Ureter (tissue), 1 donor: Measurements from ENCODE around the gene LUC7L. TPM values are rescaled to one million over a fixed set of nuclear protein-coding genes. Genes with fewer than 3 reads are reported as not detected.
A peak's percentile ranks its signal among the peaks of the same experiment; 100 is the strongest.
"Not testable (repeated sequence)": the region's sequence is repeated elsewhere in the genome, so short reads cannot be mapped to it uniquely, and the experiment has no call there.

Source experiments
- DNase-seq: peaks from one replicate; pipeline ENCODE4 v3.0.0-alpha.2; 2020; ENCODE audit warnings: low spot score
- total RNA-seq: library from RNA; stranded (reverse); gene quantifications from one replicate; pipeline ENCODE4 v1.2.4, GENCODE V29; 2023
- donor health status: DM: yes; HTN: yes; CAD: no.

Gene LUC7L
- total RNA-seq, 1 donor from 2014 or later: 85.3 TPM

DNA sequence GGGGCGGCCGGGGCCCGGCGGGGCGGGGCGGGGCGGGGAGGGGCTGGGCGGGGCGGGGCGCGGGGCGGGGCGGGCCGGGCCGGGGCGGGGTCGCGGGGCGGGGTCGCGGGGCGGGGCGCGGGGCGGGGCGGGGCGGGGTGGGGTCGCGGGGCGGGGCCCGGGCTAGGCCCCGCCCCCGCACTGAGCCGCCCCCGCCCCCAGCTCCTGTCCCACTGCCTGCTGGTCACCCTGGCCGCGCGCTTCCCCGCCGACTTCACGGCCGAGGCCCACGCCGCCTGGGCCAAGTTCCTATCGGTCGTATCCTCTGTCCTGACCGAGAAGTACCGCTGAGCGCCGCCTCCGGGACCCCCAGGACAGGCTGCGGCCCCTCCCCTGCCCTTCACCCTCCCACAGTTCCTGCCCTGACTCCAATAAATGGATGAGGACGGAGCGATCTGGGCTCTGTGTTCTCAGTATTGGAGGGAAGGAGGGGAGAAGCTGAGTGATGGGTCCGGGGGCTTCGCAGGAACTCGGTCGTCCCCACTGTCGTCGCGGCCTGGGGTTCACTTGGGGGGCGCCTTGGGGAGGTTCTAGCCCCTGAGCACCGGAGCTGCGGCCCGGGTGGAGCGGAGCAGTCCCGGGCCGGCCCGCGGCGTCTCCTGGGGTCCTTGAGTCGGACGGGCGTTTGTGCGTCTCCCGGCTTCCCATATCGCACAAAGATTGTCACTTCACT lies 64.3 kb downstream of the LUC7L start:
- no peak for DNase-seq

DNA sequence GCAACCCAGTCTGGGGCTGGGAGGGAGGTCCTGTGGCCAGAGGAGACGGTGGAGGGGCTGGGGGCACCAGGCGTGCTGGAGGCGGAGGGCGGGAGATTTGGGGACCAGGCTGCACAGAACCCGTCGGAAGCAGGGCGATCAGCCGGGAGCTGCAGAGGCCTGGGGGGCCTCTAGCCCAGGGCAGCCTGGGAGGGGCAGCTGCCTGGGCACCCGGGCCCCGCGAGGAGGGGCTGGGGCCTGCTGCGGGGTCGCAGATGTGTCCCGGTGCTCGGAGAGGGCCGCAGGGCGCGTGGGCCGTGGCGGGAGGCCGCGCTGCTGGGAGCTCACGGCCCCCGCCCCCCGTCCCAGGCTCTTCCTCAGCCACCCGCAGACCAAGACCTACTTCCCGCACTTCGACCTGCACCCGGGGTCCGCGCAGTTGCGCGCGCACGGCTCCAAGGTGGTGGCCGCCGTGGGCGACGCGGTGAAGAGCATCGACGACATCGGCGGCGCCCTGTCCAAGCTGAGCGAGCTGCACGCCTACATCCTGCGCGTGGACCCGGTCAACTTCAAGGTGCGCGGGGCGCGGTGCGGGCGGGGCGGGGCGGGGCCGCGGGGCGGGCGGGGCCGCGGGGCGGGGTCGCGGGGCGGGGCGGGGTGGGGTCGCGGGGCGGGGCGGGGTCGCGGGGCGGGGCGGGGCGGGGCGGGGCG lies 65.0 kb downstream of the LUC7L start:
- DNase-seq: not testable (repeated sequence)

DNA sequence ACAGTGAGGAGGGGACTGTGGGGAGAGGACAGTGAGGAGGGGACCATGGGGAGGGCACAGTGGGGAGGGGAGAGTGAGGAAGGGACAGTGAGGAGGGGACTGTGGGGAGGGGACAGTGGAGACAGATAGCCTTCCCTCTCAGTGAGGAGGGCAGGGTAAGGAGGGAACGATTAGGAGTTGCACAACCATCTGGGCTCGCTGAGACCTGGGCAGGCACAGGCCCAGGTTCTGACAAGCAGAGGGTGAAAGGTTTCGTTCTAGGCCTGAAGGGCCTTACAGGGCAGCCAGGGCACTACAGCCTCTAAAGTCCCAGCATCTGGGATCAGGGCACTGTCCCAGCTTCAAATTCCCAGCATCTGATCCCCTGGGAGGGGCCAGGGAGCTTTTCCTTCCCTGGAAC lies 65.6 kb downstream of the LUC7L start:
- not testable (repeated sequence) for DNase-seq

DNA sequence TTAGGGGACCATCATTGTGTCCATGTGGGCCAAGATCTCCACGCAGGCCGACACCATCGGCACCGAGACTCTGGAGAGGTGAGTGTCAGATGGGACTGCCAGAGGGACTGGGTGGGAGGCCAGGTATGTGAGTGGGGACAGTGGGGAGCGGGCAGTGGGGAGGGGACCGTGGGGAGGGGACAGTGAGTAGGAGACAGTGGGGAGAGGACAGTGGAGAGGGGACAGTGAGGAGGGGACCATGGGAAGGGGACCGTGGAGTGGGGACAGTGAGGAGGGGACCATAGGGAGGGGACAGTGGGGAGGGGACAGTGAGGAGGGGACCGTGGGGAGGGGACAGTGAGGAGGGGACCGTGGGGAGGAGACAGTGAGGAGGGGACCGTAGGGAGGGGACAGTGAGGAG lies 66.1 kb downstream of the LUC7L start:
- DNase-seq: not testable (repeated sequence)

DNA sequence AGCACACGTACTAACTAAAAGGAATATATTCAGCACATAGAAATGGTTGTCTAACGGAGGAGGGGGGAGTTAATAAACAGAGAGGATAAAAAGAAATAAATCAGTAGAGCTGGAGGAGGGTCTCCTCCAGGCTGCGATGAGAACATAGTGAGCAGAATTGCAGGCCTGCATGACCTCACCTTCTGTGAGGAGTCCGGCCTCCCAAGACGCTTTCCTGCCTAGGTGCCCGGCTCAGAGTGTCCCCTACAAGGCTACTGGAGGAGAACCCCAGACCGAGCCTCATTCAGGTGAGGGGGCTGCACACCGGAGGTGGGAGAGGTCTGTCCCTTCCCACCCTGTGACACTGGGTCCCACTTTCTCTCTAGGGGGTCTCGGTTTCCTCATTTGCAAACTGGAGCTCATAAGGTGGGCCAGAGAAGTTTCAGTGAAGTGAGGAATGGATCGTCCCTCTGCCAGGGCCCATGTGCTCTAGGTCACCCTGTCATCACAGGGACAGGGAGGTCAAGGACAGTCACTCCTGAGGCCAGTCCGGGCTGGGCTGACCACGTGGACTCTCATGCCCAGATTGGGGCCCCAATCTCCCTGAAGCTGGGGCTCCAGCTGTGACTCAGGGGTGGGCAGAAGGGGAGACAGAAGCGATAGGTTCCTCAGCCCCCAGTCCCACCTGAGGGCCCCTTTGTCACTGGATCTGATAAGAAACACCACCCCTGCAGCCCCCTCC lies 66.8 kb downstream of the LUC7L start:
- no peak for DNase-seq

DNA sequence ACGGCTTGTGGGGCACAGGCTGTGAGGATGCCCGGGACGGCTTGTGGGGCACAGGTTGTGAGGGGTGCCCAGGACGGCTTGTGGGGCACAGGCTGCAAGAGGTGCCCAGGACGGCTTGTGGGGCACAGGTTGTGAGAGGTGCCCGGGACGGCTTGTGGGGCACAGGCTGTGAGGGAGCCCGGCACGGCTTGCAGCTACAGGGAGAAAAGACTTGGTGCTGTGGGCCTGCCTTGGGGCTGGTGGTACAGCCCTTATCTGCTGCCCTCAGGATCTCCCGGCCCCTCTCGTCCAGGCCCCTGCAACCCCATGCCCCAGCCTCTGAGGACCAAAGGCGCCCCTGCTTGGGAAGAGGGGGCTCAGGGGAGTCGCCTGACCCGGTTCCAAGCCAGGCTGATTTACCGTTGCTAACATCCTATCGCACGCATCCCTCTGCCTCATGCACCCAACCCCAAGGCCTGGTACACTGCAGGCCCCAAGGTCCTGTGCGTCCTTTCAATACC lies 68.5 kb downstream of the LUC7L start:
- DNase-seq: no peak

DNA sequence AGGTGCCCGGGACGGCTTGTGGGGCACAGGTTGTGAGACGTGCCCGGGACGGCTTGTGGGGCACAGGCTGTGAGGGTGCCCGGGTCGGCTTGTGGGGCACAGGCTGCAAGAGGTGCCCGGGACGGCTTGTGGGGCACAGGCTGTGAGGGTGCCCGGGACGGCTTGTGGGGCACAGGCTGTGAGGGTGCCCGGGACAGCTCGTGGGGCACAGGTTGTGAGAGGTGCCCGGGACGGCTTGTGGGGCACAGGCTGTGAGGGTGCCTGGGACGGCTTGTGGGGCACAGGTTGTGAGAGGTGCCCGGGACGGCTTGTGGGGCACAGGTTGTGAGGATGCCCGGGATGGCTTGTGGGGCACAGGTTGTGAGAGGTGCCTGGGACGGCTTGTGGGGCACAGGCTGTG lies 69.0 kb downstream of the LUC7L start:
- DNase-seq: not testable (repeated sequence)

DNA sequence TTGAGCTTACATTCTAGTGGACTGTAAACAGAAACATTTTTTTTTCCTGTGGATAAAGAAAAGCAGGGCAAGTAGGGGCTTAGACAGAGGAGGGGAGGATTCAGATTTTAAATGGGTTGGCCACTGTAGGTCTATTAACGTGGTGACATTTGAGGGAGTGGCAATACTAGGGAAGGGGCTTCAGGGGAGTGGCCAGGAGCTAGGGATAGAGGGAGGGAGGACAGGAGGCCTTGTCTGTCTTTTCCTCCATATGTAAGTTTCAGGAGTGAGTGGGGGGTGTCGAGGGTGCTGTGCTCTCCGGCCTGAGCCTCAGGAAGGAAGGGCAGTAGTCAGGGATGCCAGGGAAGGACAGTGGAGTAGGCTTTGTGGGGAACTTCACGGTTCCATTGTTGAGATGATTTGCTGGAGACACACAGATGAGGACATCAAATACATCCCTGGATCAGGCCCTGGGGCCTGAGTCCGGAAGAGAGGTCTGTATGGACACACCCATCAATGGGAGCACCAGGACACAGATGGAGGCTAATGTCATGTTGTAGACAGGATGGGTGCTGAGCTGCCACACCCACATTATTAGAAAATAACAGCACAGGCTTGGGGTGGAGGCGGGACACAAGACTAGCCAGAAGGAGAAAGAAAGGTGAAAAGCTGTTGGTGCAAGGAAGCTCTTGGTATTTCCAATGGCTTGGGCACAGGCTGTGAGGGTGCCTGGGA lies 70.0 kb downstream of the LUC7L start:
- no peak for DNase-seq

DNA sequence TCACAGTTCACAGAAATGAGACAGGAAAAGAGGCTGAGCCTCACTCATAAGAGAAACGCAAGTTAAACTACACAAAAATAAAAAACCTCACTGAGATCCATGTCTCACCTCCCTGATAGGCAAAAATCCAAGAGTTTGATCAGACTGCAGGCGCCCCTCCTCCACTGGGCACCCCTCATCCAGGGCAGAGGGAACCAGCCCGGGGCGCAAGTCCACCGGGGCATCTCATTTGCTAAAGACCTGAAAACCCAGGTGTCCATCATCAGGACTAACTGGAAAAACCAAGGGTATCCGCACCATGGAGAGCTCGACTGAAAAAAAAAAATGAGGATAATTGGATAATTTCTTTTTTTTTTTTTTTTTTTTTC lies 74.2 kb downstream of the LUC7L start:
- no peak for DNase-seq

DNA sequence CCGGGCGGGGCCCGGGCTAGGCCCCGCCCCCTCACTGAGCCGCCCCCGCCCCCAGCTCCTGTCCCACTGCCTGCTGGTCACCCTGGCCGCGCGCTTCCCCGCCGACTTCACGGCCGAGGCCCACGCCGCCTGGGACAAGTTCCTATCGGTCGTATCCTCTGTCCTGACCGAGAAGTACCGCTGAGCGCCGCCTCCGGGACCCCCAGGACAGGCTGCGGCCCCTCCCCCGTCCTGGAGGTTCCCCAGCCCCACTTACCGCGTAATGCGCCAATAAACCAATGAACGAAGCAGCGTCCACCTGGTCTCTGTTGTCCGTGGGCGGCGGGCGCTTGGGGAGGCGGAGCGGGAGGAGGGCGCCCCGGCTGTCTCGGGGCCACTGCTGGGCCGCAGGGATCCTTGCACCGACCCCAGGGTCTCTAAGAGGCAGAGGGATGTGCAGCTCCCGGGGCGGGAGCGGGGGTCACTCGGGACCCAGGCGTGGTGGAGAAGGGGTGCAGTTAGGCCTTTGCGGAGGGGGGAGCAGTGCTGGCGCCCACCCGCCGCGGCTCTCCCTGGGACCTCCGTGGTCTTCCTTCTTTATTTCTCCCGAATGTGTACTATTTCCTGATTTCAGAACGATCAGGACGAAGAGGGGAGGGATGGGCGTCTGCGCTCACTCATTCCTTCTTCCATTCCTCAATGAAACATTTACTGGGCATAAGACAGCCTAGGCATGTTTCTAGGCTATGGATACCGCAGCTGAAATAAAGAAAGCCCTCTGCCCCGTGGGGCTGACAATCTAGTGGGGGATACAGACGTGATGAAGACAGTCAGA lies 74.8 kb downstream of the LUC7L start:
- peak; percentile 28 for DNase-seq

DNA sequence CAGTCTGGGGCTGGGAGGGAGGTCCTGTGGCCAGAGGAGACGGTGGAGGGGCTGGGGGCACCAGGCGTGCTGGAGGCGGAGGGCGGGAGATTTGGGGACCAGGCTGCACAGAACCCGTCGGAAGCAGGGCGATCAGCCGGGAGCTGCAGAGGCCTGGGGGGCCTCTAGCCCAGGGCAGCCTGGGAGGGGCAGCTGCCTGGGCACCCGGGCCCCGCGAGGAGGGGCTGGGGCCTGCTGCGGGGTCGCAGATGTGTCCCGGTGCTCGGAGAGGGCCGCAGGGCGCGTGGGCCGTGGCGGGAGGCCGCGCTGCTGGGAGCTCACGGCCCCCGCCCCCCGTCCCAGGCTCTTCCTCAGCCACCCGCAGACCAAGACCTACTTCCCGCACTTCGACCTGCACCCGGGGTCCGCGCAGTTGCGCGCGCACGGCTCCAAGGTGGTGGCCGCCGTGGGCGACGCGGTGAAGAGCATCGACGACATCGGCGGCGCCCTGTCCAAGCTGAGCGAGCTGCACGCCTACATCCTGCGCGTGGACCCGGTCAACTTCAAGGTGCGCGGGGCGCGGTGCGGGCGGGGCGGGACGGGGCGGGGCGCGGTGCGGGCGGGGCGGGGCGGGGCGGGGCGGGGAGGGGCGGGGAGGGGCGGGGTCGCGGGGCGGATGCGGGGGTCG lies 75.6 kb downstream of the LUC7L start:
- not testable (repeated sequence) for DNase-seq

DNA sequence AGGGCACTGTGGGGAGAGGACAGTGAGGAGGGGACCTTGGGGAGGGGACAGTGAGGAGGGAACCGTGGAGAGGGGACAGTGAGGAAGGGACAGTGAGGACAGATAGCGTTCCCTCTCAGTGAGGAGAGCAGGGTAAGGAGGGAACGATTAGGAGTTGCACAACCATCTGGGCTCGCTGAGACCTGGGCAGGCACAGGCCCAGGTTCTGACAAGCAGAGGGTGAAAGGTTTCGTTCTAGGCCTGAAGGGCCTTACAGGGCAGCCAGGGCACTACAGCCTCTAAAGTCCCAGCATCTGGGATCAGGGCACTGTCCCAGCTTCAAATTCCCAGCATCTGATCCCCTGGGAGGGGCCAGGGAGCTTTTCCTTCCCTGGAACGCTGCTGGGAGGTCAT lies 76.1 kb downstream of the LUC7L start:
- DNase-seq: not testable (repeated sequence)

DNA sequence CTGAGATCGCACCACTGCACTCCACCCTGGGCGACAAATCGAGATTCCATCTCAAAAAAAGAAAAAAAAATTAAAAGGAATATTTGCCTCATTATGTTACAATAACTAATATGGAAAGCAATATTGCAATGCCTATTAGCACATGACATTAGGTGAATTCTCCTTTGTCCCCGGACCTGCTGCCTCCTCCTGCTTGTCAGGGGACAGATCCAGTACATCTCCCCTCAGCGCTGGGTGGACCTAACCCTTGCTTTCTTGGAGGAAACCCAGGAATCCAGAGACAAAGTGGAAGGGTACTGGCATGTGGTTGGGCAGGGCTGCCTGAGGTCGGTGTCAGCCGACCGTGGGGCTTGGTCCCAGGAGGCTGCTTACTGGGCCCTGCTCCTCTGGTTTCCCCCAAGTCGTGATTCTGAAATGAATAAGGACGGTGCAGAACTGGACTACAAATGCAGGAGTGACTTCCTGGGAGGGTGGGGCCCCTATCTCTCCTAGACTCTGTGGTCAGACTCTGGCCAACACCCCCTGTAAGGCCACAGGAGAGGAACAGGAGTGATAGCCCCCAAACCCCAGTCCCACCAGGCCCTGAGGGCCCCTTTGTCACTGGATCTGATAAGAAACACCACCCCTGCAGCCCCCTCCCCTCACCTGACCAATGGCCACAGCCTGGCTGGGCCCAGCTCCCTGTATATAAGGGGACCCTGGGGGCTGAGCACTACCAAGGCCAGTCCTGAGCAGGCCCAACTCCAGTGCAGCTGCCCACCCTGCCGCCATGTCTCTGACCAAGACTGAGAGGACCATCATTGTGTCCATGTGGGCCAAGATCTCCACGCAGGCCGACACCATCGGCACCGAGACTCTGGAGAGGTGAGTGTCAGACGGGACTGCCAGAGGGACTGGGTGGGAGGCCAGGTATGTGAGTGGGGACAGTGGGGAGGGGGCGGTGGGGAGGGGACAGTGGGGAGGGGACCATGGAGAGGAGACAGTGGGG lies 76.8 kb downstream of the LUC7L start, which contains the start of gene HBZ:
Gene HBZ, plus strand, starts transcription at position 504 of the 988 bp plus-strand sequence. Its CDS starts 266 bp downstream, at position 770.
- DNase-seq: peak; percentile 43

DNA sequence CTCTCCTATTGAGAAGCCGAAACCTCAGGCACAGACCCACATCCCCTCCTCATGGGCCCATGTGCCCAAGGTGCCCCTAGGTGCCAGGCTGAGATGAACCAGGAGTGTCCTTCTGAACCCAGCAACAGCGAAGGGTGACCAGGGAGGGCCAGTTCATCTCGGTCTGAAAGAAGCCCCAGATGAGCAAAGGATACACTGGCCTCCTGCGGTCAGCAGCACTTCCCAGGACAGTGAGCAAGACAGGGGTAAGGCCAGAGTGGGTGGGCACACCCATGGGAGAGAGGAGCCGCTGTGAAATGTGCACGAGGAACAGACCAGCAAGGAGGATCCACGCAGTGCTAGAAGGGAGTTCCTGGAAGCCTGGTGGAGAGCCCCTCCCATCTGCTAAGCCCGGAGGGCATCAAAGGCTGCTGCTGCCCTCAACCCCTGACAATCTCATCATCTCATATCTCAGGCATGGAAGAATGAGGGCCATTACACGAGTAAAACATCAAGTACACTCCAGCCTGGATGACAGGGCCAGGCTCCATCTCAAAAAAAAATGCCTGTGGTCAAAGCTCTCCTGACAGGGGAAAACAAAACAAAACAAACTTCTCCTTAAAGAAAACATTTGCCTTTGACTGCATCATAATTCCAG lies 80.1 kb downstream of the LUC7L start:
- no peak for DNase-seq

DNA sequence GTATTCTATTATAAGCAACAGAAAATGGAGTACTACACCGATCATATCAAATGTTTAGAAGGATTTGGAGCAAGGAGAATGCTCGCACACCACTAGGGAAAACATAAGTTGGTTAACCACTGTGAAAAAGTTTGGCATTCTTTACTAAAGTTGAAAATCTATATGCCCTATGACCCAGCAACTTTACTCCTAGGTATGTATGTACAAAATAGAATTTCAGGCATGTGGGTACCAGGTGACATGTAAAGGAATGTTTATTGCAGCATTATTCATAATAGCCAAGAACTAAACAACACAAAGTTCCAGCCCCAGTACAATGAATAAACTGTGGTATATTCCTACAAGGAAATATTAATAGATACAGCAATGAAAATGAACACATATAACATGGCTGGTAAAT lies 82.6 kb downstream of the LUC7L start:
- DNase-seq: no peak

DNA sequence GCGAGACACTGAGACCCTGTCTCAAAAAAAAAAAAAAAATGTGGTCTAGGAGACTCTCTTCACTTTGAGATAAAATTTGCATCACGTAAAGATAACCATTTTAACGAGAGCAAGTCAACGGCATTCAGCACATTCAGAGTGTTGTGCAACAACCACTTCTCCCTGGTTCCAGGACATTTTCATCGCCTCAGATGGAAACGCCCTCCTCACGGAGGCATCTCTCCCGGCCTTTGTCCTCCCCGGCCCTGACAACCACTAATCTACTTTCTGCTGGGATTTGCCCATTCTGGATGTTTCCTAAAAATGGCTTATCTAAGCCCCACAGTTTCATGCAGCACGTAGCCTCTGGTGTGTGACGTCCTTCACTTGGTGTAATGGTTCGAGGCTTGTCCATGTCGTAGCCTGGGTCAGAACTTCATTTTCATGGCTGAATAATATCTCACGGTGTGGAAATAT lies 84.4 kb downstream of the LUC7L start:
- DNase-seq: no peak

DNA sequence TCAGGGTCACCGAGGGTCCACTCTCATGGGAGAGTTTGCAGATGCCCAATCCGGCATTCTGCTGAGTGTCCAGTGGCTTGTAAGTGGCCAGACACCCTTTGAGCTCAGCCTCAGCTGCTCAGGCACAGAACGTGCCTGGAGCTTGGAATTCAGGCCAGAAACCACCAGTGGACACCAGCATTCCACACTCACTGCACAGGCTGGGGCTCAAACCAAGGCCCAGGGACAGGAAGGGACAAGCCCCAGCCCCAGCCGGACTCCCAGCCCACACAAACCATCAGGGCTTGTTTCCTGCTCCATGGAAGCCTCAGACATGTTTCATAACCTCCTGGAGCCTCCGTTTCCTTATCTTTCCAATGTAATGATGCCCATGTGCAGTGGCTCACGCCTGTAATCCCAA lies 85.8 kb downstream of the LUC7L start:
- DNase-seq: no peak

DNA sequence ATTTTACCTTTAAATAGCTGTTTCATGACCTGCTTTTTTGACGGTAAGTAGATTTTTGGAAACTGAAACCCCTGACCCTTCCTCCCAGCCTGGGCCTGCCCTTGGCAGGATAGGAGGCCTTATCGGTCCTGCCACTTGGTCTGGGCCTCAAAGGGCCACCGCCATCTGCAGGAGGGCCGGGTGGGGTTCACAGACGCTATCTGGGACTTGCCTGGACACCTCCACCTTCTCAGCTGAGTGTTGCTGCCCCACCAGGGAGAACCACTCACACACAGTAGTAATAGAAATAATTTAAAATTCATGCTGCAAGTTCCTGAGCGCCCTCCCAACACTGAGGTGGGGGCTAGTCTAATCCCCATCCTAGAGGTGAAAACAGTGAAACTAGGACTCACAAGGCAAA lies 86.2 kb downstream of the LUC7L start:
- DNase-seq: no peak
